Progenitor cell of endocrine pancreas (in vitro differentiated cells): Measurements from ENCODE around the gene PRAMEF11. TPM values are rescaled to one million over a fixed set of nuclear protein-coding genes. Genes with fewer than 3 reads are reported as not detected.
A peak's percentile ranks its signal among the peaks of the same experiment; 100 is the strongest.
"Not testable (repeated sequence)": the region's sequence is repeated elsewhere in the genome, so short reads cannot be mapped to it uniquely, and the experiment has no call there.

Source experiments
- DNase-seq: peaks from one replicate; pipeline ENCODE4 v3.0.0; 2021; ENCODE audit warnings: low spot score; ENCODE audit not compliant: unreplicated experiment
- H3K27ac Mint-ChIP-seq: 2 replicates; pipeline ENCODE4 v1.8.0; 2021; ENCODE audit warnings: mild to moderate bottlenecking, moderate library complexity, mixed read lengths
- H3K27me3 Mint-ChIP-seq: 2 replicates; pipeline ENCODE4 v1.8.0; 2021; ENCODE audit warnings: mixed read lengths
- H3K36me3 Mint-ChIP-seq: 2 replicates; pipeline ENCODE4 v1.8.0; 2022; ENCODE audit warnings: mixed read lengths; ENCODE audit not compliant: insufficient read depth
- H3K4me1 Mint-ChIP-seq: 2 replicates; pipeline ENCODE4 v1.8.0; 2021; ENCODE audit warnings: low read depth, mixed read lengths
- H3K4me3 Mint-ChIP-seq: 2 replicates; pipeline ENCODE4 v1.8.0; 2021; ENCODE audit warnings: low read depth, mild to moderate bottlenecking, moderate library complexity, mixed read lengths
- H3K9me3 Mint-ChIP-seq: 2 replicates; pipeline ENCODE4 v1.8.0; 2021; ENCODE audit warnings: low read depth, mixed read lengths
- CTCF ChIP-seq: fragments of 200-600 bp; sonication (generic); IDR thresholded peaks from one replicate; pipeline ENCODE4 v1.5.0; 2021; ENCODE audit warnings: antibody characterized with exemption, mild to moderate bottlenecking; ENCODE audit not compliant: unreplicated experiment
- total RNA-seq: library from RNA; stranded (reverse); gene quantifications from 2 replicates; pipeline ENCODE4 v1.2.1, GENCODE V29; 2021

The PRAMEF11 gene
- total RNA-seq, 1 donor from 2014 or later: not detected

- H3K36me3 Mint-ChIP-seq, H3K4me3 Mint-ChIP-seq, H3K27ac Mint-ChIP-seq, H3K4me1 Mint-ChIP-seq, H3K9me3 Mint-ChIP-seq, DNase-seq: not testable (repeated sequence)
- peak; percentile 40 for TF ChIP-seq CTCF
- H3K27me3 Mint-ChIP-seq: peaks cover 15% of the 10 kb centered on the region
Measured at GRCh38 chr1:12781488-12781887, 49.7 kb downstream of the PRAMEF11 start.

GRCh38 chr1:12778907-12779306, 52.3 kb downstream of the PRAMEF11 start:
- H3K4me1 Mint-ChIP-seq: no peaks in the 10 kb centered on the region
- DNase-seq: no peak
- H3K9me3 Mint-ChIP-seq: no peaks in the 10 kb centered on the region
- no peak for TF ChIP-seq CTCF
- H3K27me3 Mint-ChIP-seq: peaks cover 25% of the 10 kb centered on the region
- H3K36me3 Mint-ChIP-seq: no peaks in the 10 kb centered on the region
- no peak overlapping the region for H3K27ac Mint-ChIP-seq
- H3K4me3 Mint-ChIP-seq: no peak overlapping the region

- DNase-seq: no peak
Measured at GRCh38 chr1:12778061-12778460, 53.1 kb downstream of the PRAMEF11 start.

GRCh38 chr1:12776801-12777557, 54.2 kb downstream of the PRAMEF11 start:
- Mint-ChIP-seq H3K27ac (no peak overlapping the region), H3K9me3 (no peaks in the 10 kb centered on the region)
- DNase-seq: no peak

More at GRCh38 chr1:12778061-12778460, 53.1 kb downstream of the PRAMEF11 start:
- Mint-ChIP-seq H3K9me3 (no peaks in the 10 kb centered on the region), H3K27me3 (peaks cover 27% of the 10 kb centered on the region), H3K36me3 (no peaks in the 10 kb centered on the region), H3K4me3 (no peak overlapping the region), H3K4me1 (no peaks in the 10 kb centered on the region), H3K27ac (no peak overlapping the region)
- no peak for TF ChIP-seq CTCF

GRCh38 chr1:12775443-12775842, 55.8 kb downstream of the PRAMEF11 start:
- Mint-ChIP-seq H3K27me3 (peaks cover 38% of the 10 kb centered on the region), H3K4me3 (no peak overlapping the region), H3K36me3 (no peaks in the 10 kb centered on the region), H3K9me3 (no peaks in the 10 kb centered on the region), H3K4me1 (no peaks in the 10 kb centered on the region), H3K27ac (no peak overlapping the region)
- DNase-seq: no peak
- TF ChIP-seq CTCF: no peak

More at GRCh38 chr1:12776801-12777557, 54.2 kb downstream of the PRAMEF11 start:
- TF ChIP-seq CTCF: no peak
- H3K27me3 Mint-ChIP-seq: peaks cover 30% of the 10 kb centered on the region
- H3K36me3 Mint-ChIP-seq: no peaks in the 10 kb centered on the region
- H3K4me3 Mint-ChIP-seq: no peak overlapping the region
- no peaks in the 10 kb centered on the region for H3K4me1 Mint-ChIP-seq
